GM12801 (cell line): ENCODE measurements around the gene SIX3.

Experiments used
- CTCF ChIP-seq: IDR thresholded peaks from one replicate; pipeline ENCODE4 v1.5.1; 2011; ENCODE audit warnings: control low read depth; ENCODE audit not compliant: insufficient read length; ENCODE audit errors: extremely low read depth

Gene SIX3

GRCh38 chr2:44980751-44981713 is 39.5 kb downstream of the SIX3 start:
- TF ChIP-seq CTCF = no peak

GRCh38 chr2:44981714-44982108 is 40.2 kb downstream of the SIX3 start:
- TF ChIP-seq CTCF = peak; percentile 40

GRCh38 chr2:44983836-44984604 is 42.5 kb downstream of the SIX3 start:
- no peak for TF ChIP-seq CTCF

- no peak for TF ChIP-seq CTCF
These were observed 47.7 kb downstream of the SIX3 start for GRCh38 chr2:44989176-44989575.

- no peak for TF ChIP-seq CTCF
These were observed 52.9 kb downstream of the SIX3 start for GRCh38 chr2:44994377-44994776.
